Esophagus mucosa (tissue), 1 donor: Measurements from ENCODE around the gene ATP2C1. TPM values are rescaled to one million over a fixed set of nuclear protein-coding genes. Genes with fewer than 3 reads are reported as not detected.
A peak's percentile ranks its signal among the peaks of the same experiment; 100 is the strongest.

Experiments
- ATAC-seq: fragments of 200-7000 bp; cut with Tn5 transposase; one replicate; pipeline ENCODE4 v1.9.1; 2020
- total RNA-seq: library from RNA; stranded (reverse); gene quantifications from one replicate; pipeline ENCODE4 v1.2.4, GENCODE V29; 2023
- donor health status: DM: yes; HTN: yes; CAD: no.

Gene ATP2C1
- total RNA-seq, 1 donor from 2014 or later = 33.9 TPM

- no peak for ATAC-seq
Measured at GRCh38 chr3:130895690-130896488, 2.0 kb downstream of the ATP2C1 start.

- no peak for ATAC-seq
Measured at GRCh38 chr3:130897316-130897715, 3.4 kb downstream of the ATP2C1 start.

DNA sequence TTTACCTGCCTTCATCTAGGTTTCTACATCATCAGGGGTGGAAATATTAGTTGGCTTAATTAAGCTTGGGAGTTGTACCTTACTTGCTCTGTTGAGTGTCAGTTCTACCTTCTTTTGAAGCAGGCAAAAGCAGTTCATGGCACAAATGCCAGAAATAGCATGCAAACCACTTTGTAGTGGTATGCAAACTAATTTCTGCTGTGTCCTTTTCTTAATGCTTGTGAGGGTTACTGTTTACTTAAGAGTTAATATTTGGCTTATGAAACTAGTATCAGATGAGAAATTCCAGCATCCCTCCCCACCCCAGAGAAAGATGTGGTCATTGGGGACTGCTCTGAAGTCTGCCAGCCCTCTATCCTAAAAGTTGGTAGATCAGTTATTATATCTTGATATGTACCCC is 7.1 kb downstream of the ATP2C1 start:
- ATAC-seq = no peak

DNA sequence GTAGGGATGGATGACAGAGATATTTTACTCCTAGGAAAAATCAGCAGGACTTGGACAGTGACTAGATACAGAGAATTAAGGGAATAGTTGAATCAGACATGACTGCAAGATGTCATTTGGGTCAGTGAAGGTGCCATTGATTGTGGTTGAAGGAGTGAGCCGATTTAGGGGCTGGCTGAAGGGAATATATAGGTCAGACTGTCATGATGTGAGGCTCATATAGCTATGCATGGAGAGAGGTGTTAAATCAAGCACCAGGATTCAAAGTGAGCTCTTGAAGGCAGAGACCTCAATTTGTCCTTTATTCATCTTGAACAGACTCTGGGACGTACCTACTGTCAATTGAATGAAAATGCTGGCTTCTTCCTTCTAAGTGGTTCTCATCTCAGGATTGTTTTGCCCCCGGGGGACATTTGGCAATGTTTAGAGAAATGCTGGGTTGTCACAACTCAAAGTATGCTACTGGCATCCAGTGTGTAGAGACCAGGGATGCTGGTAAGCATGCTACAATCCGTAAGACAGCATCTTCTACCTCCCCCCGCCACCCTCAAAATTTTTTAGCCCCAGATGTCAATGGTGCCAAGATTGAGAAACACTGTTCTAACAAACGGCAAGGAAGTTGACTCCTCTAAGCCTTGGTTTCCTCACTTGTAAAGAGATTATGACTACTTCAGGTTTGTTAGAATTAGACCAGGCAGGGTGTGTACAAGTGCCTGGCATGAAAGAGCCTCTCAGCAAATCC is 7.8 kb downstream of the ATP2C1 start:
- ATAC-seq = peak; percentile 60

DNA sequence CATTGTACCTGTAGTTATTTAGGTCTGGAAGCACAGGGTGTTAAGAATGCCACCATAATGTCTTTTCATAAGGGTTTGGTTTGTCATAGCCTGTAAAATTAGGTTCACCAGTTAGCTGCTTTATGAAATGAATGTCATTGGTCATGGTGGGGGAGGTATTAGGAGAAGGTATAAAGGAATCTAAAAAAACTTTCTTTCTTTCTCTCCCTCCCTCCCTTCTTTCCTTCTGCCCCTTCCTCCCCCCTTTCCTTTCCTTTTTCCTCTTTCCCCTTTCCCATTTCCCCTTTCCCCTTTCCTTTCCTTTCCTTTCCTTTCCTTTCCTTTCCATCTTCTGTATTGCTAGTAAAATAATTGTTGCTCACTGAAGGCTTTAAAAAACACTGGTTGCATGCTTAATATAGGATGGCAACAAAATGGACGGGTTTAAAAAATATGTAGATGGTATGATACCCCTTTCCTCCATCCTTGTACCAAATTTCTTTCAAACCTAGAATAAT is 9.6 kb downstream of the ATP2C1 start:
- ATAC-seq = no peak

GRCh38 chr3:130904491-130904890 is 10.6 kb downstream of the ATP2C1 start:
- no peak for ATAC-seq

DNA sequence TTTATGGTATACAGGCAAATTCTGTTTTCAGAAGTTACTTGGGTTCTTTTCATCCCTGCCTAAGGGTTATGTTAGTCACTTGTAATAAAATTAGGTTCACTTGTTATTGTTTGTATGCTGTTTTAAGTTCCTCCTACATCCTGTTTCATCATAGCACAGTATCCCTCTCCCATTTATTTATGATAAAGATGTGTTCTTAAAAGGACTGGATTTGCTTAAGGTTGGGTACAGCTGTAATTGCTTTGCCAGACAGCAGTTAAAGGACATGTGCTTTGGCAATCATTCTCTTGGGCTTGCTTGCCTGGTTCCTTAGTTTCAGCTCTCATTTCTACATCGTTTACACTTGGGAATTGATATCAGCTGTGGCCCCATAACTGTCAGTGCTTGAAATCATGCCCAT is 11.7 kb downstream of the ATP2C1 start:
- no peak for ATAC-seq

DNA sequence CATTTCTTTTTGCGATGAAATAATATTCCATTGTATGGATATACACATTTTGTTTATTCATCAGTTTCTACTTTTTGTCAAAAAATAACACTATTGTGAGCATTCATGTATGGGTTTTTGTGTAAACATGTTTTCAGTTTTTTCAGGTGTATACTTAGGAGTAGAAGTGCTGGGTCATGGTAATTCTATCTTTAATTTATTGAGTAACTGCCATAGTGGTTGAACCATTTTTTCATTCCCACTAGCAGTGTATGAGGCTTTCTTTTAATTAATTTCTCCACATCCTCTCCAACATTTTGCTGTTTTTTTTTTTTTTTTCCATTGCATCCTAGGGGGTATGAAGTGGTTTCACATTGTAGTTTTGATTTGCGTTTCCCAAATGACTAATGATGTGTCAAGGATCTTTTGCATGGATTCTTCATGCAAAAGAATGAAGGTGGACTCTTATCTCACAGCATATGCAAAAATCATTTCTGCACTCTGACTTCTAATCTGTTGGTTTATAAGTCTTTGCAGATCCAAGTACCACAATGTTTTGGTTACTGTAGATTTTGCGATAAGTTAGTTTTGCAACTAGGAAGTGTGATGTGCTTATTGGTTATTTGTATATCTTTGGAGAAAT is 12.6 kb downstream of the ATP2C1 start:
- ATAC-seq = no peak

DNA sequence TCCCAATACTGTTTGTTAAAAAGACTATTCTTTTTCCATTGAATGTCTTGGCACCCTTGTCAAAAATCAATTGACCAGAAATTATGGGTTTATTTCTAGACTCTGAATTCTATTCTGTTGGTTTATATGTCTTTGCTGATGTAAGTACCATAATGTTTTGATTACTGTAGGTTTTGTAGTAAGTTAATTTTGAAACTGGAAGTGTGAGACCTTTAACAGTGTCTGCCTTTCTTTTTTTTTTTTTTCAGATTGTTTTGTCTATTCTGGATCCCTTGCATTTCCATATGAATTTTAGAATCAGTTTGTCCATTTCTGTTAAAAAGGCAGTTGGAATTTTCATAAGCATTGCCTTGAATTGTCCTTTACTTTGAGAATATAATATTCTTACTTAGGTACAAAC is 13.6 kb downstream of the ATP2C1 start:
- ATAC-seq = no peak

GRCh38 chr3:130907966-130908365 is 14.1 kb downstream of the ATP2C1 start:
- ATAC-seq = no peak

DNA sequence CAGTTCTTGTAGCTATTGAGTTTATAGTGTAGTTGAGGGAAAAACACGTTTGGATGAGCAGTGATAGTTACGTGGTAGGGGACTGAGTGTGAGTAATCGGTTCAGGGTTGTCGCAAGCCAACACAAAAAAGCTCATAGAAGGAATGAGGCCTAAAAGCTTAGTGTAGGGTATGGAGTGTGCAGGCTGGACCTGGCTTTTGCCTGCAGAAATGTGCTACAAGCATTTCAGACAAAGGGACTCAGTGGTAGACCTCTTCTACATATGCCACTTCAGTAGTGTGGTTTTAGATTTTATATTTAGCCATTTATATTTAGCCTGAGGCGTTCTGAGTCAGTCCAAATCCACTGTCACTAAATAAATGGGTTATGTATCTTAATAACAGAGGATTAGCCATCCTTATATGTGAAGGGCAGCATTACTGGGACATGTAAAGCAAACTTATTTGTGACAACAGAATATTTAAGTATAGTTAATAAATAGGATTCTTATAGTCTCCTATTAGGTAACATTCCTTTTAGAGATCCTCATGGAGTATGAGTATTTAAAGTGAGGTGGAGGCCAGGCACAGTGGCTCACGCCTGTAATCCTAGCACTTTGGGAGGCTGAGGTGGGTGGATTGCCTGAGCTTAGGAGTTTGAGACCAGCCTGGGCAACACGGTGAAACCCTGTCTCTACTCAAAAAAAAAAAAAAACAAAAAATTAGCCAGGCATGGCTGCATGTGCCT is 21.8 kb downstream of the ATP2C1 start:
- ATAC-seq = no peak

DNA sequence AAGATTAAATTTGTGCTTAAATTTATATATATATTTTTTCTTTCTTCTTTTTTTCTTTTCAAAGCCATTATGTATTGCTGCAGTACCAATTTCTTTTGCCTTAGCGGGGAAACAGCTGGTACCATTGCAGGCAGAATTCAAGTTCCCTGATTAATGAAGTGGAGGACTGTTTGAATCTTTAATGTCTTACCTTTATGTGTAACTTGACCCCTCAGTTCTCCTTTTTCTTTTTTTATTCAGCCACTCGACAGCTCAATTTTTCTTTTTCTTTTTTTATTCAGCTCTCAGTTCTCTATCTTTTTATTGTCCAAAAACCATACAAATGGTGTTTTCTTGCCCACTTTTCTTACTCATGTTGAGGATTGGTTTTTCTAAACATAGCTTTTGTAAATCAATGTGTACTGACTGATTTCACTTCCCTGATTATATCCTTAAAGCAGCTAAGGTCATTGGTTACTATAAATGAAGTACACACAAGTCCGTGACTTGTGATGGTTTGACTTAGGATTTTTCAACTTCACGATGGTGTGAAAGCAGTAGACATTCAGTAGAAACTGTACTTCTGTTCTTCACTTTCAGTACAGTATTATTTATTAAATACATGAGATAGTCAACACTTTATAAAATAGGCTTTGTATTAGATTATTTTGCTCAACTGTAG is 22.8 kb downstream of the ATP2C1 start:
- ATAC-seq = no peak

DNA sequence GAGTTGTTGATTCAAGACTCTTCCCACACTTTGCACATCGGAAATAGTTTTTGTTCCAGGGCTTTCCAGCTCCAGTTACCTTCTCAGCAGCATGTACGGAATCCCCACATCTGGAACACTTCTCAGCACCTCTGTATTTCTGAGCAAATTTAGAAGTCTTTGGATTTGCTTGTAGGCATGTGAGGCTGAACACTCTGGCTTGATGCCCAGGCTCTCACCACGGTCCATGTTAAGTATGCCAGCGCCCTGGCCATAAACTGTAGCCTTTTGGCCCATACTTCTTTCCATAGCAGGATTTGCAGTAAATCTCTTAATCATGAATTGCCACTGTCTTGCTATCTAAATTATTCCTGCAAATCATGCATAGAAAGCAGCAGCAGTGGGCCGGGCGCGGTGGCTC is 24.4 kb downstream of the ATP2C1 start:
- ATAC-seq = no peak

DNA sequence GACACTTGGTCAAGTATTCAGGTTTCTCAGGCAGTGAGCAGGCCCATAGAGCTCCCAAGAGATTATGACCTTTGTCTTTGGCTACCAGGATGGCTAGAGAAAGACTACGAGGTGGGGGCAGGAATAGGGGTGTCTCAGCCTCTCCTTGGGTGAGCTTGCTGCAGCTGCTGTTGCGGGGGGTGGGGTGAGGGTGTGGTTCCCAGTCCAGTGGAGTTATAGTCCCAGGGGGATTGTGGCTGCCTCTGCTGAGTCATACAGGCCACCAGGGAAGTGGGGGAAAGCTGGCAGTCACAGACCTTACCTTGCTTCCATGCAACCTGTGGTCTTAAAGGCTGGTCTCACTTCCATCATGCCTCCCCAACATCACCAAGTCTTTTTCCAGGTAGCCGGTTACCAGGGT is 31.7 kb downstream of the ATP2C1 start:
- no peak for ATAC-seq

GRCh38 chr3:130926504-130926903 is 32.6 kb downstream of the ATP2C1 start:
- no peak for ATAC-seq

DNA sequence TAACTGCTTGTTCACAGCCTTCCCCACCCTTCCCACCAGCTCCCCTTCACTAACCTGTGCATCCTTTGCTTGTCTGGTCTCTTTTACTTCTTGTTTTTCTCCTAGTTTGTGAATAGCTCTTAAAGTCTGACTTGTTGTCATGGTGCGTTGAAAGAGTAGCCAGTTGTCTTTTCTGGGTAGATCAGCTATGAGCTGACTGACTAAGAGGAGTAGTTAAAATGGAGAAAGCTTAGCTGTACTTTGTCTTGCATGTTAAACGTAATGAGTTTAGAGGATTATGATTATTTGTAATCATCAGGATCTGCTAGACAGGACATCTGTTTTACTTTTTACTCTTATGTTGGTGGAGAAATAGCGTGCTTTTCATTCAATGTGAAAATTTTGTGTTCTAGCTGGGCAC is 35.9 kb downstream of the ATP2C1 start:
- no peak for ATAC-seq

DNA sequence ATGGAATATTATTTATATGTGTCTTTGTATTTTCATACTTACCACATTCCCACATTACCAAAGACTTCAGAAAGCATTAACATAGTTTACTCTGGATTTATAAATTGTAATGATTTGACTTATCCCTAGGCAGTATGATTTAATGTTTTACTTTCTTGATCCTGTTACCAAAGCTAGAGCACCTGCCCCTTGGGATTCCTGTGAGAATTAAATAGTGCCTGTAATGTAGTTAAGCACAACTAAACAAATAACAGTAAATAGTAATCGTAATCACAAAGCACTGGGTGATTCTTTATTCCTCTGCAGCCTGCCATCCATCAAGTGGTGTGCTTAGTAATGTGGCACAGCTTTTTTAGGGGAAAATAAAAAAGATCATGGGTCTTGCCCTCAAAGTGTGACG is 39.1 kb downstream of the ATP2C1 start:
- no peak for ATAC-seq

GRCh38 chr3:130933801-130934345 is 40.0 kb downstream of the ATP2C1 start:
- ATAC-seq = no peak

DNA sequence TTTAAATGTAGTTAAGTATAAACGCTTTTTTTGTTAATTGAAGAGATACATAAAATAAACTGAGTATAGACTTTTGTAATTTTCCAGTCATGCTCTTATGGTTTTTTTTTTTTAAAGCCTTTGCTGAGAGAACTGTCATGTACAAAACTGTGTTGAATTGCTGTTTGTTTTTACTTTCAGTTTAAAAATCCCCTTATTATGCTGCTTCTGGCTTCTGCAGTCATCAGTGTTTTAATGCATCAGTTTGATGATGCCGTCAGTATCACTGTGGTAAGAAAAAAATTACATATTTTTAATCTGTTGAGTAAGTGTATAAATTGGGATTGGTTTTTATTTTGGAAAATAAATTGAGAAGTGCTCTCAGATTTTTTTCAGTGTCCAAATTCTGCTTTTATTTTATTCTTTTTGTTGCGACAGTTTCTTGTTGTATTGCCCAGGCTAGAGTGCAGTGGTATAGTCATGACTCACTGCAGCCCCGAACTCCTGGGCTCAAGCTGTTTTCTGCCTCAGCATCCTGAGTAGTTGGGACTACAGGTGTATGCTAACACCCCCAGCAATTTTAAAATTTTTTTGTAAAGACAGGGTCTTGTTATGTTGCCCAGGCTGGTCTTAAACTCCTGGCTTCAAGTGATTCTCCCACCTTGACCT is 40.7 kb downstream of the ATP2C1 start:
- ATAC-seq = no peak

GRCh38 chr3:130935761-130936492 is 42.0 kb downstream of the ATP2C1 start:
- no peak for ATAC-seq

- ATAC-seq = no peak
Measured at GRCh38 chr3:130939753-130940152, 45.9 kb downstream of the ATP2C1 start.
